Hippocampal formation (tissue), 2 donors: ENCODE data around the gene BIN1.
"Not testable (repeated sequence)": the region's sequence is repeated elsewhere in the genome, so short reads cannot be mapped to it uniquely, and the experiment has no call there.

Experiments used
- DNase-seq, 2 donors: peaks; one replicate each; lab custom pipeline; 2025; lab: John Stamatoyannopoulos, UW

BIN1 gene

DNA sequence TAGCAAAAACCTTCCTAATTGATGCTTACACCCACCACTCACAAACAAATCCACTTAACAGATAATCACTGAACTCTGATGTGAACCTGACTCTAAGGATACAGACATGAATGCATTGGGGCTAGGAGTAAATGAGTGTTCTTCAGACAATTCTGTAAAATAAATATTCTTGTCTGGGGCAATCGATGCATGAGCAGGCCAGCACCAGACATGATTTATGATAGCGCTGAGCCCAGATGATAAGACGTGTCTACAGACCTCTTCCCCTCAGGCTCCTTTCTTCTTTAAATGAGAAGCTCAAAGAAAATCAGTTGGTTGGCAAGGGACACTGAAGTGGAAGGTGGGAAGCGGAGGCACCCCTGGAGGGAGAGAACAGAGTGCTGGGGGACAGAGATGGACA lies 27.3 kb upstream of the BIN1 start:
- DNase-seq: no peak

DNA sequence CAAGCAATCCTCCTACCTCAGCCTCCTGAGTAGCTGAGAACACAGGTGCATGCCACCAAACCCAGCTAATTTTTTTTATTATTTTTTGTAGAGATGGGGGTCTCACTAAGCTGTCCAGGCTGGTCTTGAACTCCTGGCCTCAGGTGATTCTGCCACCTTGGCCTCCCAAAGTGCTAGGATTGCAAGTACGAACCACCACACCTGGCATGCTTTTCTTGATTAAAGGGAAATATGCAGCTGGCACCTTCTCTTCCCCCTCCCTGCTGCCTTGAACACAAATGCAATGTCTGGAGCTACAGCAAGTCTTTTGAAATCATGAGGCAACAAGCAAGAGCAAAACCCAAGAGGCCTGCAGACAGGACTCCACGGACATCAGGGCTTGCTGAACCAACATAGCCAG lies 26.8 kb upstream of the BIN1 start:
- no peak for DNase-seq

DNA sequence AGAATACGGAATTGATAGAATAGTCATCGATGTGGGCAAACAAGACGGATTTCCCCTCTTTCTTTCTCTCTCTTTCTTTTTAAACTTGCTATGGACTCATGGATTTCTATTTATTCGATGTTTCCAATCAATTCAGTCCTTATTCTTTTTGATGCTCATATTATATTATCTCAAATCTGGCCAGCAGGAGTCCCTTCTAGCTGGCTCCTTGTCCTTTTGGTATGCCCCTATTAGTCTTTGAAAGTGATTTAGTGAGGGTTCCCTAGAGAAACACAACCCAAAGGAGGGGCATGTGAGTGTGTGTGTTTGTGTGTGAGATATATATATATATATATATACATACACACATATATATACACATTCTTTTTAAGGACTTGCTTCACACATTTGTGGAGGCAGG lies 23.5 kb upstream of the BIN1 start:
- no peak for DNase-seq

GRCh38 chr2:127129937-127130336 lies 23.0 kb upstream of the BIN1 start:
- DNase-seq: no peak

DNA sequence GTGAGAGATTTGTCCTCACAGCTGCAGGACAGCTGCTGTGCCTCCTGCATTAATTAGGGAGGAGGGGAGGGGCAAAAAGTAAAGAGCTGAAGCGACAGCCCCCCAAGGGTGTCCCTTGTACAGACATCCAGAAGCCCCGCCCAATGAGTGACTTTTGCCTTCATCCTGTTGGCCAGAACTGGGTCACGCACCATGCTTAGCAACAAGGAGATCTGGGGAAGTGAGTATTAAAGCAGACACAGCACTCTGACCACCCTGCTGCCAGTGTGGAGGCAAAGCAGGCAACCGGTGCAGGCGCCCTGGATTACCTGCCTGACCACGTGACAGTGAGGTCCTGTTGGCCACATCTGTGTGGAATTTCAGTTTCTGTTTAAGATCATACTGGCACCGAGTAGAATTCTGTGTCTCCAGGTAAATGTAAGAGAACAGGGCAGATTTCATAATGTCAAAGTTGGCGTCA lies 21.5 kb upstream of the BIN1 start:
- no peak for DNase-seq

DNA sequence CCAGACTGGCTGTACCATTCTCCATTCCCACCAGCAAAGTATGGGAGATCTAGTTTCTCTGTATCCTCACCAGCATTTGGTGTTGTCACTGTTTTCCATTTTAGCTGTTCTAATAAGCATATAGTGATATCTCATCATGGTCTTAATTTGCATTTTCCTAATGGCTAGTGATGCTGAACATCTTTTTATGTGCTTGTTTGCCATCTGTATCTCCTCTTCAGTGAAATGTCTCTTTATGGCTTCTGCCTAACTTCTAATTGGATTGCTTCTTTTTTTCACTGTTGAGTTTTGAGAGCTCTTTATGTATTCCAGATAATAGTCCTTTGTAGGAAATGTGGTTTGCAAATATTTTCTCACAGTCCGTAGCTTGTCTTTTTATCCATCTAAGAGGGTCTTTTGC lies 18.9 kb upstream of the BIN1 start:
- DNase-seq: peak in 1 of 2 donors; percentile 45

DNA sequence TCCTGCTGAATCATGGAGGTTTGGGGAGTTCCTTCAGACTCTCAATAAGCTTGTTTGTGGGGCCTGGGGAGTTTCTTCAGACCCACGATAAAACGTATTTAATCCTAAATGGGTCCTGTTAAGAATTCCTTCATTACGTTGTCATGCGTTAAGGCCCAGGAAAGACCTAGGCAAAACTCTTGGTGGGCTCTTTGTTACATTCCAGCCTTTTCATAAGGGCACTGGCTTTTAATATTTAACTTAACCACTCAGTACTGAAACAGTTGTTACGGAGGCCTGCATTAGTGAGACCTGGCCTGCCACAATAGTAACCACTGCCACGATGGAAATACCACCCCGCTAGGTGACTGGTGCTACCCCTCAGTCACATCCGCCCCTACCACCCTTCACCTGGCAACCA lies 17.5 kb upstream of the BIN1 start:
- no peak for DNase-seq

DNA sequence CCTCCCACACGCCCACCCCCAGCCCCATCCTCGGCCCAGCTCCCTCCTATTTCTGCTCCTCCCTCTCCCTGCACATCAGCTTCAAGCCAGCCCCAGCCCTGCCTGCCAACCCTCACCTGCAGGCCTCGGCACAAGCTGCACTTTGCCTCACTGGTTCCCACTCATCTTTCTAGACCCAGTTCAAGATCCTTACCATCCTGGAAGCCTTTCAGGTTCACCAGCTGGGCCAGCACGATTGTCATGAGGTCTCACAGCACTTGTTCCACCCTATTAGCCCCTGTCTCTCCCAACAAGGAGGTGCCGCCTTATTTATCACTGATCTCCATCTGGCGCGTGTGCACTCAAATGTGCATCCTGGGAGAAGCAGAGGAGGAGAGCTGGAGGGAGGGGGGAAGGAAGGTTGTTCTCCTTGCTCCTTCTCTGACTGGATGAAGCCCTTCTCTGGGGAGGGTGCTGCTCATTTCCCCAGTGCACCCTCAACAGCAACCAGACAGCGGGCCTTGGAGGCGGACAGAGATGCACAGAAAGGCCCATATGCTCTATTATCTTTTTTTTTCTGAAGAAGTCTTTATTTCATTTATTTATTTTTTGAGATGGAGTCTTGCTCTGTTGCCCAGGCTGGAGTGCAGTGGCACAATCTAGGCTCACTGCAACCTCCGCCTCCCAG lies 15.5 kb upstream of the BIN1 start:
- no peak for DNase-seq

DNA sequence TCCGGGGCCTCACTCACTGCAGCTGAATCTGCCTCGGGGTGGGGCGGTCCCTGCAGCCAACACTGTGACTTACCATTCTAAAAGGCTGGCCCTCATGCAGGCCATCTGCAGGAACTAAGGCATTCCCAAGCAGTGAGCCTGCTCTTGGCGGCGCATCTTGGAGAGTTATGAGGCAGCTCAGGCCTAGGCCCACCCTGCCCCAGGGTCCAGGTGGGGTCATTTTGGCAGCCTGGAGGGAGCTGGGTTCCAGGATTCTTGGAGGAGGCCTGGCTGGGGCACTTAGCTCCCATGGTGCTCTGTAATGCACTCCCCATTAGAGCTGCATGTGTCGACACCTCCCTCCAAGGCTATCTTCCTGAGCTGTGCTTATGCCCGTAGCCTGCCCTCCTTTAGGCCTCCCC lies 14.8 kb upstream of the BIN1 start:
- no peak for DNase-seq

DNA sequence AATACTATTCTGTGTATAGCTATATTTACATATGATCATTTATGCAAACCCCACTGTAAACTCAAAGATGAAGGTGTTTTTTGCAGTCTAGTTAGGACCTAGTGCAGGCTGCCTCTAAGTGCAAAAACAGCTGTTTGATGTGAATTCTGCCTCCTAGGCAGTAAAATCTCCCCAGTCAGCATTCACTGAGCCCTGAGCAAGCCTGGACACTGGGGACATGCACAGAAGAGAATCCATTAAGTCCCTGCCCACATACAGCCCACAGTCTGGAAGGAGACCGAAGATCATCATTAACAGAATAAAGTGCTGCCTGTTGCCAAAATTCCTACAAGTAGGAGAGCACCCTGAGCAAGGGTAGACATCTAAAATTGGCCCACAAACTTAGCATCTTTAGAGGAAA lies 14.4 kb upstream of the BIN1 start:
- no peak for DNase-seq

DNA sequence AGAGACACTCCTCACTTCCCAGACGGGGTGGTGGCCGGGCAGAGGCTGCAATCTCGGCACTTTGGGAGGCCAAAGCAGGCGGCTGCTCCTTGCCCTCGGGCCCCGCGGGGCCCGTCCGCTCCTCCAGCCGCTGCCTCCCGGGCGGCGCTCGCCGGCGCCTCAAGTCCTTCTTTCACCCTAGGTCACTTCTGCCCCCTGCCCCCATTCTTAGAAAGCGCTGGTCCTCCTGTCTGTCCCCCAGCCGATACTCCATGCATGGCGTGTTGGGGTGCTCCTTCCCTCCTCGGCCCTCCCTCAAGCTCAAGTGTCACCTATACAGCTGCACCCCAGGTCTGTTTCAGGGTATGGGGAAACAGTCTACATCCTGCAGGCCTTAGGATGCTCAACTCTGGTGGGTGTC lies 13.5 kb upstream of the BIN1 start:
- not testable (repeated sequence) for DNase-seq

- peak; percentile 75 to 96 for DNase-seq
Observed at GRCh38 chr2:127118467-127118866, 11.5 kb upstream of the BIN1 start.

- no peak for DNase-seq
Observed at GRCh38 chr2:127118038-127118437, 11.1 kb upstream of the BIN1 start.

DNA sequence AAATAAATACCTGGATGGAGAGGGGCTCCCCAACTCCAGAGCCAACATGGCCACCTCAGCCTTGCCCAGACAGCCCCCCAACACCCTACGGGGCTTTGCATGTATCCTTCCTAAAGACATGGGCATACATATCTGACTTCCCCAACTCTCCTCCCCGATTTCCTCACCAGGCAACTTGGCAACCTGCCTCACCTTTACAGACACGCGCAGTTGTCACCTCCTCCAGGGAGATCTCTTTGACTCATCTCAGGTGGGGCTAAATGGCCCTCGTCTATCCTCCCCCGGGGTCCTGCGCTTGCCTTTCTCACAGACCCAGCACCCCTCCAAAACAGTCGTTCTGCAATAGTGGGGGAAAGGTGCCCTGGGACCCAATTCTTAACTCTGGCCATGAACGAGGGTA lies 10.6 kb upstream of the BIN1 start:
- no peak for DNase-seq

- no peak for DNase-seq
Observed at GRCh38 chr2:127115471-127116199, 8.7 kb upstream of the BIN1 start.

DNA sequence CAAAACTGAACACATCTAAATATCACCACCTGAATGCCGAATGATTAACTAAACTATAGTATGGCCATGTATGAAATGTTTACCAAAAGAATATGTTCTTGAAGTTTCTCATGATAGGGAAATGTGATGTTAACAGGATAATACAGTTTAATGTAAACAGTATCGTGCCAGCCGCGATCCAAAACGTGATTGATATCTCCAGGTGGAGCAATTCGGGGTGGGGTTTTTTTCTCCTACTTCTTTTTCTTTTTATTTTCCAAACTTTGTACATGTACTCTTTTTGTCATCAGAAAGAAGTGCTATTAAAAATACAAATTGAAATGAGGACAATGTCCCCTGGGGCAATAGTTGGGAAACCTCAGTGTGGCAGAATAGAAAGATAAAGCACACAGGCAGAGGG lies 4.0 kb upstream of the BIN1 start:
- no peak for DNase-seq

- peak in 1 of 2 donors; percentile 70 for DNase-seq
Observed at GRCh38 chr2:127108090-127108523, 1.2 kb upstream of the BIN1 start.

DNA sequence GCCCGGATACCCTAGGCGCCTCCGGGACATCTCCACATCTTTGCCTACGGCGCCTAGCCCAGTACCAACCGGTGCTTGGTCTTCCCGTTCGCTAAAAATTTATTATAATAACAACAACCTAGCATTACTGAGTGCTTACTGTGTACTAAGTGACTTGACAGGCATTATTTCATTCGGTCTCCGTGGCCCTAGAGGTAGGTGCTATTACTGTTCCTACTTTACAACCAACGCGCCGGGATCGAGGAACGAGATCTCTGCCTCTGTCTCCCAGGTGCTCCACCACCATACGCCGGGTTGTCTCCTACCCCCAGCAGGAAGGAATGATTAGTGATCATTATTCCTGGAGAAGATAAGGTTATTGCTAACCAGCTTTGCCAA lies 657 bp upstream of the BIN1 start:
- DNase-seq: no peak

- DNase-seq: no peak
Observed at GRCh38 chr2:127106457-127106990, 430 bp downstream of the BIN1 start.

DNA sequence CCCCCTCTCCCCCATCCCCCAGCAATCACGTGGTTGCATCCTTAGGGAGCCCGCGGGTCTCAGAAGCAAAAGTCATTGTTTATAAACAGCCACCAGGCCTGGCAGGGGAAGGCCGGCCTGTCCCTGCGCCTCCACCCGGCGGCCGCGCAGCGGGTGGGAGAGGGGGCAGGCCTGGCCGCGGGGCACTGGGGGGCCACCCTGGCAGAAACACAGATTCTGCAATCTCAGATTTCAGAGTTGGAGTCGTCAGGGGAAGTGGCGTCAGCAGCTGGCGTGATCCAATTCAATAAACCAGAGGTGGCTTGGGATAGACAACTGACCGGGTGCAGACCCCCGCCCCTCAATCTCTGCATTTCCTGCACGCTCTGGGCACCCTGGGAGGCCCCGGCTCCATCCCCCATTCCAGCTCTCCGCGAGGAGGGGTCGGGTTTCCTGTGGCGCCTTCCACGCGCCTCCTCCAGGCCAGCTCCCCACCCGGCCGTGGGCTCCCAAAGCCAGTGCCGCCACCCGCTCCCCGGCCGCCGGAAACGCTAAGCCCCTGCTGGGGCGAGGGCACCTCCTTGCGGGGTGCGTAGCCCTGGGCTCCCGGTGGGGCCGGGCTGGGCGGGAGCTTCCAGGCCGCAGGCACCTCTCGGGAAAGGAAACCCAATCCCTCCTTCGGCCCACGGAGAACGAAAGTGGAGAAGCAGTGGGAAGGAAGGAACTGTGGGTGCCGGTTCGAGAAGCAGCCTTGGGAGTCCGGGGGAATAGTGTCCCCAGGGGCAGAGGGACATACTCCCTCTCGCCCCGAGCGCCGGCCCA lies 1.1 kb downstream of the BIN1 start:
- peak in 1 of 2 donors; percentile 32 for DNase-seq

GRCh38 chr2:127104881-127105655 lies 1.9 kb downstream of the BIN1 start:
- peak; percentile 35 to 61 for DNase-seq

DNA sequence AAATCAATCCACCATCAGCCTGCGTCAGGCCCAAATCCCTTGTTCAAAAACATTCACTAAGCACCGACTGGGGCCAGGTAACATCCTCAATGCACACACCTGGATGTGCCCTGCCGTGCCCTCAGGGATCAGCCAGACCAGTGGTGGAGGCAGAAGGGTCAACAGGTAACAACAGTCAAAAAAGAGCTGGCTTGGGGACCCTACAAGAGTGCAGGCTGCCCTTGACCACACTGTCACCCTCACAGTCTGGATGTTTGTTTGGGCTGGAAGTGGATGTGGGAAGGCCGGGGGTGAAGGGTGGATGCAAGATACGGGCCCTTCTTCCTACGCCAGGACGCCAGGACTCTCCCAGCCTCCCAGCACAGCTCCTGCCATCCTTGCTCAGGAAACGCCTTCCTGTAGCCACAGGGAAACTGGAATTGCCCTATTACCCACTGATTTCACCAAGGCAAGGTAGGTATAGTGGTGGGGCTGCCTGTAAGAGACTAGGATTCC lies 2.7 kb downstream of the BIN1 start:
- DNase-seq: no peak
